Endothelial cell of umbilical vein (primary cell): ENCODE data around the gene GABBR2.

Experiments used
- CTCF ChIP-seq, 2 donors: IDR thresholded peaks; 1 replicate in 1 of 2; 2 replicates in 1 of 2; pipeline ENCODE4 v1.5.1; 2011; ENCODE audit warnings: low read length in 2 of 2, mild to moderate bottlenecking in 2 of 2, moderate library complexity in 2 of 2, control low read depth in 1 of 2, inconsistent platforms in 1 of 2, low read depth in 1 of 2; ENCODE audit not compliant: insufficient read depth in 1 of 2; ENCODE audit errors: extremely low read depth in 1 of 2
- EZH2 ChIP-seq: IDR thresholded peaks from 2 replicates; pipeline ENCODE4 v1.6.1; 2012; ENCODE audit warnings: borderline replicate concordance, low read depth, mild to moderate bottlenecking, moderate library complexity, low read length, inconsistent platforms; ENCODE audit not compliant: severe bottlenecking
- GATA2 ChIP-seq: IDR thresholded peaks from 2 replicates; pipeline ENCODE4 v1.7.0; 2011; ENCODE audit warnings: low read depth, mild to moderate bottlenecking, moderate library complexity, mixed read lengths, low read length; ENCODE audit not compliant: insufficient read length, insufficient read depth
- JUN ChIP-seq: IDR thresholded peaks from 2 replicates; pipeline ENCODE4 v1.6.1; 2011; ENCODE audit warnings: borderline replicate concordance, low read depth; ENCODE audit not compliant: insufficient read length, insufficient read depth
- MAX ChIP-seq: IDR thresholded peaks from 2 replicates; pipeline ENCODE4 v1.6.1; 2011; ENCODE audit not compliant: insufficient read depth, insufficient read length
- MYC ChIP-seq: IDR thresholded peaks from one replicate; pipeline ENCODE4 v1.6.1; 2011; ENCODE audit warnings: mild to moderate bottlenecking, low read depth, low read length
- POLR2A ChIP-seq: IDR thresholded peaks from 2 replicates; pipeline ENCODE4 v1.6.1; 2012; ENCODE audit warnings: low read depth, mild to moderate bottlenecking, control low read depth, low read length
- POLR2AphosphoS5 ChIP-seq: IDR thresholded peaks from 2 replicates; pipeline ENCODE4 v1.6.1; 2012; ENCODE audit warnings: low read depth, mild to moderate bottlenecking, control low read depth, low read length, moderate library complexity; ENCODE audit not compliant: insufficient read depth

GRCh38 chr9:98727428-98727827 lies 18.7 kb upstream of the GABBR2 start:
- TF ChIP-seq EZH2 (no peak), POLR2AphosphoS5 (no peak), POLR2A (no peak), MAX (no peak), CTCF (IDR thresholded peaks at IDR 0.05; ENCODE audit: extremely low read depth in 1 of 2, insufficient read depth in 1 of 2, low read depth in 1 of 2, low read length in 2 of 2) (no peak), MYC (no peak), JUN (no peak), GATA2 (no peak)
